GM19455 (cell line): ENCODE data around the gene CTNNA2.
A peak's percentile ranks its signal among the peaks of the same experiment; 100 is the strongest.

Source experiments
- ATAC-seq: cut with Tn5 transposase; IDR thresholded peaks from one replicate; pipeline ENCODE4 v1.9.1; 2021; ENCODE audit not compliant: unreplicated experiment

Gene CTNNA2

GRCh38 chr2:79512442-79513401 lies at the start of gene CTNNA2:
CTNNA2 (plus strand) TSS chr2:79513051.
- peak; percentile 68 for ATAC-seq

DNA sequence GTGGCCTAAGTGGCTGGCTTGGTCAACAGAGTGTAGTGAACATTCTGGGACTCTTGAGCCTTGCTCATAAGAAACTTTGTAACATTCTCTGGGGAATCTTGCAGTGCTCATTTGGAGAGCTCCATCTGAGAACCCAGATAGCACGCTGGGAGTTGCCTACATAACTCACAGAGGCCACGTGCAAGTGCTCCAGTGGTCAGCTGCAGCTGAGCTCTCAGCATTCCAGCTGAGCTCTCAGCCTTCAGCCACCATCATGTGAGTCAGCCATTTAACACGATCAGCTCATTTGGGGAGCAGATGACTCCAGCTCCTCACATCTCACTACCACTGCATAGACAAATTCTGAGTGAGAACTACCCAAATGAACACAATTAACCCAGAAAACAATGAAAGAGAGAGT lies 25.5 kb upstream of the CTNNA2 start:
- ATAC-seq: no peak

DNA sequence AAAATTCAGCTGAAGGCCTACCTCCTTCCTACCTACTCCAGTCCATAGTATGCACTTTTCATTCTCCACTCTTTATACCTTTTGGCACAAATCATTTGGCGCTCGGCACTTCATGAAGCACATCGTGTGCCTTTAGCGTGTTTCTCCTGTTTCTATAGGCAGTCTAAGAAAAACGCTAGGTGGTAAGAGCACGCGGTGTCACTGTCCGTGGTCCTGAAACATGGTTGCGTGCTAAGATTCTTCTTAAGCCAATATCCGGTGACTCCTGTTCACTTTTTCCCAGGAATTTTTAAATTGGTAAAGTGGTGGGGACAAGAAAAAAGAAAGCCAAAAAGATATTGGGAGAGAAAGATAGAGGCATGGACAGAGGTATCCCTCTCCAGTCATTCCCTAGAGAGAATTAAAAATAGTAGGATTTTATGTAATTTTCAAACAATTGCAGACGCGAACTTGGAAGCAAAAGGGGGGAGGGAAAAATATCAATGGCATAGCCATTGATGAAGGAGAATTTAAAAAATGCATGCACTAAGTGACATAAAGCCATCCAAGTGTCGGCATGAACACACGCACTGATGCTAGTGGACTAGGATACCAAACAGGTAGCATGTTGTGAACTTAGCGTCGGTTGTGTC lies 1.4 kb upstream of the CTNNA2 start:
- no peak for ATAC-seq

GRCh38 chr2:79513711-79514110 lies 860 bp downstream of the CTNNA2 start:
- ATAC-seq: no peak

- ATAC-seq: no peak
Measured at GRCh38 chr2:79529636-79530035, 16.8 kb downstream of the CTNNA2 start.

- no peak for ATAC-seq
Measured at GRCh38 chr2:79530443-79530842, 17.6 kb downstream of the CTNNA2 start.

GRCh38 chr2:79547568-79547967 lies 34.7 kb downstream of the CTNNA2 start:
- no peak for ATAC-seq

GRCh38 chr2:79552653-79553052 lies 39.8 kb downstream of the CTNNA2 start:
- no peak for ATAC-seq

GRCh38 chr2:79554899-79555298 lies 42.0 kb downstream of the CTNNA2 start:
- ATAC-seq: no peak

GRCh38 chr2:79564065-79564464 lies 51.2 kb downstream of the CTNNA2 start:
- ATAC-seq: no peak

DNA sequence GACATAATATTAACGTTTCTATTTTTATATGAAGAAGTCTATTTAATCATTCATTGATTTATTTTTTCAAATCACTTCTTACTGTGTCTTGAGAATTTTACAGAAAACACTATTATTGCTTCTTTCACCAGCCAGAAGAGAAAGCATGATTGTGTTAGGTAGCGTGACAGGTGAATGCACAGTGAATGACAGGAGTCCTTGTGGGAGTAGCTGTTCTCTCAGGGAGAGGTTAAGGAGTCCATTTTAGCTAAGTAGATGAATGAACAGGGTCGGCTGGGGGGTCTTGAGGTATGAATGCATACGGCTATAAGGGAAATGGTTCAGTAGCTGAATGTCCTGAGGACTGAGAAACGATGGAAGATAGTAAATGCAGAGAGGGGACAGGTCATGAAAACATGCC lies 56.2 kb downstream of the CTNNA2 start:
- no peak for ATAC-seq

DNA sequence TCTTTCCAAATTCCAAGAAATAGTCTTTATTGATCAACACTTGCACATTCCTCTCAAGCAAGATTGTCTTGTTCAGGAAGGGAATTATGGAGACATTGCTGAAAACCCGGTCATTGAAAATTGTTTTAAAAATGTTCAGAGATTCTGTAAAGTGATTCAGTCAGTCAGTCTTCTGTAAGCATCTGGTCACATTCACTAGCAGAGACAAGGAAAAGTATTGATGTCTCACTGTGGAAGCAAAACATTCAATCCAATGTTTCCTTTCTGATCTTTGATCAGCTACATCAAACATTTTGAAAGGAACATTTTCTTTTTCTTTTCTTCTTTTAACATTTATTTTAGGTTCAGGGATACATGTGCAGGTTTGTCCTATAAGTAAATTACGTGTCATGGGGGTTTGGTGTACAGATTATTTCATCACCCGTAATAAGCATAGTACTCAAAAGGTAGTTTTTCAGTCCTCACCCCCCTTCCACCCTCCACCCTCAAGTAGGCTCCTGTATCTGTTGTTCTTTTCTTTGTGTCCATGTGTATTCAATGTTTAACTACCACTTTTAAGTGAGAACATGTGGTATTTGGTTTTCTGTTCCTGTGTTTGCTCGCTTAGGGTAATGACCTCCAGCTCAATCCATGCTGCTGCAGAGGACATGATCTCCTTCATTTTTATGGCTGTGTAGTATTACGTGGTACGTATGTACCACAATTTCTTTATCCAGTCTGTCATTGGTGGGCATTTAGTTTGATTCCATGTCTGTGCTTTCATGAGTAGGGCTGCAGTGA lies 61.2 kb downstream of the CTNNA2 start:
- ATAC-seq: no peak

- ATAC-seq: no peak
Measured at GRCh38 chr2:79576451-79576850, 63.6 kb downstream of the CTNNA2 start.

DNA sequence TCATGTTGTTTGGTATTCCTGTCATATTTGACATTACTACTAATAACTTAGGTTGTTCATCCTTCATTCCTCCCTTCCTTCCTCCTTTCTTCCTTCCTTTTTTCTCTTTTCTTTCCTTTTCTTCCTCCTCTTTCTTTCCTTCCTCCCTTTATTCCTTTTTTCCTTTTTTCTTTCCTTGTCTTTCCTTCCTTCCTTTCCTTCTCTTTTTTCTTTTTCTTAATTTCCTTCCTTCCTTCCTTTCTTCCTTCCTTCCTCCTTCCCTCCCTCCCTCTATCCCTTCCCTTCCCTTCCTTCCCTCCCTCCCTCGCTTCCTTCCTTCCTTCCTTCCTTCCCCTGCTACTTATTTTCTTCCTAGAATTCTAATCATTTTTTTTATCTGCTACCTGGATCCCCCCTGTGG lies 66.1 kb downstream of the CTNNA2 start:
- no peak for ATAC-seq

DNA sequence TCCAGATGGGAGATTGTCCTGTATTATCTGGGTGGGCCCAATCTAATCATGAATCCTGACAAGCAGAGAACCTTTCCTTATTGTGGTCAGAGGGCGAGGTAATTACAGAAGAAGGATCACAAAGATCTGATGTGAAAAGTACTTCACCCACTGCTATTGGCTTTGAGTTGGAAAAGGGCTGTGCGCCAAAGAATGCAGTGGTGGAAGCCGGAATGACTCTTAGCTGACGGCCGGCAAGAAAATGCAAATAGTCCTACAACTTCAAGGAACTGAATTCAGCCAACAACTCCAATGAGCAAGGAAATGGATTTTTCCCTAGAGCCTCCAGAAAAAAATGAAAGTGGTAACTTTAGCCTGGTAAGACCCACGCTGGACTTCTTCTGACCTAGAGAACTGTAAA lies 67.3 kb downstream of the CTNNA2 start:
- no peak for ATAC-seq

- no peak for ATAC-seq
Measured at GRCh38 chr2:79585701-79586433, 73.0 kb downstream of the CTNNA2 start.

DNA sequence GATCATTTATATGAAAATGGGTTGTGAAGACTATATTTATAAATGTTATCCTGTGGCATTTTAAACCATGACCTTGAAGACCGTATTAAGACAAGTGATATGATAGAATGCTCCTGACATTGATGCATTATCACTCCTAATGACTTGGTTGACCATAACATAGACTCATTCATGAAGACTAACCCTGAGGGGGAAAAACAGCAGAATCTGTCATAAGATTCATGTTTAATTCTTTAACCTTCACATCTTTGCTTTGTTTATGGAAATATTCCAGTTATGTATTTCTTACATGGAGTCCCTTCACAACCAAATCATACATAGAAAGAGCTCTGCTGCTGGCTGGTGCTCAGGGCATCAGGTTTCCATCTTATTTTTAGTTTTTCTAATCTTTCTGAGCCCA lies 78.4 kb downstream of the CTNNA2 start:
- ATAC-seq: no peak

- ATAC-seq: no peak
Measured at GRCh38 chr2:79593237-79593867, 80.5 kb downstream of the CTNNA2 start.

DNA sequence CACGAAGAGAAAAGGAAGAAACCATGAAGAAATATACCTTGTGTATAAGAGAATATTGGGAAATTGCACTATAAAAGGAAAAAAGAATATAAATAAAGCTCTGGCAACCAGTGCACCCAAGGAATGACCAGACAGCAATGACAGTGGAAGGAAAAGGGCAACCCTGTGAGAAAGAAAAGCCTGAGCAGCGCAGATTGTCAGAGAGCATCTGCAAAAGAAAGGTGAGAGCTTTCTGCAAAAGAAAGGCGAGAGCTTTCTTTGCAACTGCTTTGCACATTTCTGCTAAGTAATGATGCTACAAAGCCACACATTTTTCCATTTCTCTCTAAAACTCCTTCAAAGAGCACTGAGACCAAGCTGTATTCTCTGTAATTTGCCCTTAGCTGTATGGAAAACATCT lies 83.6 kb downstream of the CTNNA2 start:
- no peak for ATAC-seq

DNA sequence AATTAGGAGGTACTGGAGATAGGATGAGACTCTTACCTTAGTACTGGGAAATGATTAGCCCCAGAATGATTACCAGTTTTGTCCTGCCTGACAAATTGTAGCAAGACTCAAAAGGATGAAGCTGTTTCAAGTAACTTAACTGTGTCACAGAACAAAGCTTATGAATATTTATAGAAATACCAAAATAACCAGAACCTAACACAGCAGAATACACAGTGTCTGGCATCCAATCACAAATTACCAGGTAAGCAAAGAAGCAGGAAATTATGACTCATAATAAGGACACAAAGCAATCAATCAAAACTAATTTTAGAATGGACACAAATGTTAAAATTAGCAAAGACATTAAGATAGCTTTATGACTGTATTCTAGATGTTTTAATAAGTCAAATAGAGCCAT lies 91.9 kb downstream of the CTNNA2 start:
- ATAC-seq: no peak
